HG03280 (cell line): ENCODE measurements around the gene PATJ.
"Not testable (repeated sequence)": the region's sequence is repeated elsewhere in the genome, so short reads cannot be mapped to it uniquely, and the experiment has no call there.

Experiments used
- ATAC-seq: cut with Tn5 transposase; IDR thresholded peaks from one replicate; pipeline ENCODE4 v1.9.1; 2021; ENCODE audit warnings: mild to moderate bottlenecking, moderate library complexity; ENCODE audit not compliant: unreplicated experiment

The PATJ gene

GRCh38 chr1:61941794-61942193 lies 199.5 kb downstream of the PATJ start:
- no peak for ATAC-seq

GRCh38 chr1:61942856-61943255 lies 200.6 kb downstream of the PATJ start:
- no peak for ATAC-seq

- ATAC-seq = not testable (repeated sequence)
Observed at GRCh38 chr1:61948685-61949084, 206.4 kb downstream of the PATJ start.

DNA sequence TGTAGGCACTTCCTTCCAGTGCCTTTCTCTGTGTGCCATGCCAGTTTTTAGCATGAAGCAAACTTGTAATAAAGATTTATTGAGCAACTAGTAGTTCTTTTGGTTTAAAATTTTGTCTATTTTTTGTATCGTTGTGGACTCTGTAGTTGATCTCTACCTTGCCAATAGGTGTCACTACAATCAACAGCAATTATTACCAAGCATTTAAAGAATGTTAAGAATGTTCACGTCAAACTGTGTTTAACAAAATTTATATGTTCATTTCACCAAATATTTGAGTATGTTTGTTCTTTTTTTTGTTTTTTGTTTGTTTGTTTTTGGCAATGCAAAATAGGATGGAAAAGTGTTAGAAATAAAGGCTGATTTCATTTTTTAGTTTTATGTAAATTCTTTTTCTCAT lies 208.1 kb downstream of the PATJ start:
- ATAC-seq = no peak

DNA sequence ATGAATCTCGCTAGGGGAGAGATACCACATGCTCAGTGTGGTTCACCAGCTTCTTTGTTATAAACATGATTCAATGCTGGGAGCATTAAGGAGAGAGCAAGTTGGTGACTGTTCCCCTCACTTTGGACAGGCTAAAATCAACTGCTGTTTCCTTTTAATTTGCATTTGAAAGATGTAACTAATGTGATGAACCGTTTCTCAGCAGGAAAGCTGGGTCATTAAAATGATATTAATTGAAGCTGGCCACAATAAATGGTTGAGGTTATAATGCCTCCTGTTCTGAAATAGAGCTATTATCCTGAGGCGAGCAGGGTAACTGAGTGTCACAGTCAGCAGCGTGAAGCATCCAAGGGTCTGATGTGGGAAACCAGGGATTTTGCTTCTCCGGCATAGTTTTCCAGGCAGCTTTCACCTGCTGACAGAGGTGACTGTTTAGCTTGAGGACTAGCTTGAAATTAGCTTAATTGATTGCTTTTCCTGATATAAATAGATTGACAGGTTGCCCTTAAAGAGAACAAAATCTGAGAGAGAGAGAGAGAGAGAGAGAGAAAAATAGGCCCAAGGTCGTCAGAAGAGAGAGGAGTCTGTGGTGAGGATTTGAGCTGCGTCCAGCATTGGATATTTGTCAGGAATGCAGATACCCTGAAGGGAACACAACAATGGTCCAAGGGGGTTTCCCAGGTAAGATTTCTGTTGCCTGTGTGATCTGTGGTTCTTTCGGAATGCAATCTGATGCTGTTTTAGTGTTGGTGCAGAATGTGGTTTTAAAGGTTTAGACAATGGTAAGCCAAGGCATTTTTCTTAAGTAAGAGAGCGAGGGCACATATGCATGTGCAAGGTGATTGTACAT lies 209.7 kb downstream of the PATJ start:
- no peak for ATAC-seq

DNA sequence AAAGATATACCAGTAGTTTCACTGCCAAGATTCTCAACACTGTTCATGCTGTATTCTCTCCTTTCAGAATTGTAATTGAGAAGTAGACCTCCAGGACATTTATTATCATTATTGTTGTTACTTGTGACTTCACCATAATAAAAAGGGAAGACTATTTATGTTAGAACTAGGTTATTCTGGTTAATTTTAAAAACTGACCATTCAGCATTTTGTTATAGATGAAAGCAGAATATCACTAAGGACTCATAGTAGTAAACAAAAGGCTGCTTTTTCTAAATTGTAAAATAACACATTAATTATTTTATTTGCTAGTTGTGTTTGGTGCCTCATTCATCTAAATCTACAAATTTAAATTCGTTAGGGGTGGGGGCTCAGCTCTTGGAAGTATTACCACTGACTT lies 210.4 kb downstream of the PATJ start:
- ATAC-seq = no peak

DNA sequence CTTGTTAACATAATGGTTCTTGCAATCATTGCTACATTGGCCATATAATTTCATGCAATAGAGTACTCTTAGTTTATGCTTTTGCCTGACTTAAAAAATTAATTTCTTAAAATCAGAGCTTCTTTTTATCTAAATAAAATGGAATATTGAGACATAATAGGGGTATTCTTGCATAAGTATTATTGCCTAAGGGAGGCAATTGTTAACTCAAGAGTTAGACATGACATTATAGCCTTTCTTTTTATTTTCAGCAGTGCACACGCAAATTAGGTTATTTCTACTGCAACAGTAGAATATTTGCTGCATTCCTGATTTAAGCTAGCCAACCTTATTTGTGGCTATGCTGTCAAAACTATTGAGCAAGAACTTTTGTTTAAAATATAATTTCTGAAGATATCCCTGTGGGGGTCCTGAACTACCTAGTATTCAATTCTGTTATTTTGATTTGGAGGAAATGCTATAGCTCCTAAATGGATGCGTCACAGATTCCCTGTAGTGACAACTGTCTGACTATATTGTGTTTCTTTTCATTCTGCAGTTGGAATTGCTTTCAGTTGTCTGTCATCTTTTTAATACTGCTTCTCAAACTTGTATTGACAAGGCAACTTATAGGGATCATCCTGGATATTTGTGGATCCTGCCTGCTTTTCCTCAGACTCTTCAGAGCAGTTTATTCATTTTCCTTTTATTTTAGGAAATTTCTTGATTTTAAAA lies 211.0 kb downstream of the PATJ start:
- ATAC-seq = no peak

DNA sequence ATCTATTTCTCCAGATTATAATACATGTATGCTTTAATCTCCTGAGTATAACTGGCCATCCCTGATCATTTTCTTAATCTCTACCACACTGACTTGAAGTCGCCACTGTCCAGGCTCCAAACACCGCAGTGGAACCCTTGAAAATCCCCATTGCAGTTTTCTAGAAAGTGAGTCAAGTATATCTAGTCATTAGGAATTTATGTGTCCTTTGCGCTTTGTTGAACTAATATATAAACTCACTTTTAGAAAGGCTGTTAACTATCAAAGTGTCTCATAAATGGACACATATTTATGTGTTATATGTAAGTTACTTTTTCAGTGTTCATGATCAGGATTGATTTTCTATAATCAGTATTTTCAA lies 211.5 kb downstream of the PATJ start:
- no peak for ATAC-seq

DNA sequence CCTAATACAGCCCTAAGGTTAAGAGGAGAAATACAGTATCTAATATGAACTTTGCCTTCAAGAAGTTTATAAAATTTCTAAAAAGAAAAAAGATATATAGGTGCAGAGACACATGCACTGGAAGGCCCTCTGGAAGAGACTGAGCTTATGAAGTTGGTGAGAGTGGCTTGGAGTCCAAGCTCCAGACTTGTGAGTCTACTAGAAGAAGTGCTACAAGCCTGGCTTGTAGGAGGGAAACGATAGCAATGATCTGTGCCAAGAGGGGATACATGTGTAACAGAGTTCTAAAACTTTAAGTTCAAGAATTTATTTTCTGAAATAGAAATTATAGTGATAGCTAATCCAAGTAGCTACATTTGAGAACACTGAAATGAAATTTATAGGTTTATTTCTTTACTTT lies 213.0 kb downstream of the PATJ start:
- ATAC-seq = no peak

- no peak for ATAC-seq
Observed at GRCh38 chr1:61956016-61956645, 213.9 kb downstream of the PATJ start.

DNA sequence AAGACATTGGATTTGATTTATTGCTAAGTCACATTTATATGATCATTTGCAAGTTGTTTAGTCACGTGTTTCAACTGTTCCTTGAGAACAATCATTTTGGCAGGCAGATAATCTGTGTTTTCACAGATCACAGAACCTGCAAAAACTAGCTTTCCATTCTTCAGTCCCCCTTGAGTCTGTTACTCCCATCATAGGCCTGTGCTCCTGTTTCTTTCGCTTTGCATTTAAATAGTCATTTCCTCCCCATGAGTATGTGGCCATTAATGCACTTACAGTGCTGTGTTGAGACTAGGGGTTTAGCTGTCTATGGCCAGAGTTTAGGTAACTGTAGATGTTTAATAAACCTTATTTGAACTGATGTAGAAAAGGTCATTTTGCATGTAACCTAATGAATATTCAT lies 214.5 kb downstream of the PATJ start:
- no peak for ATAC-seq

GRCh38 chr1:61961009-61961408 lies 218.7 kb downstream of the PATJ start:
- ATAC-seq = no peak

- ATAC-seq = no peak
Observed at GRCh38 chr1:61962631-61963030, 220.4 kb downstream of the PATJ start.

DNA sequence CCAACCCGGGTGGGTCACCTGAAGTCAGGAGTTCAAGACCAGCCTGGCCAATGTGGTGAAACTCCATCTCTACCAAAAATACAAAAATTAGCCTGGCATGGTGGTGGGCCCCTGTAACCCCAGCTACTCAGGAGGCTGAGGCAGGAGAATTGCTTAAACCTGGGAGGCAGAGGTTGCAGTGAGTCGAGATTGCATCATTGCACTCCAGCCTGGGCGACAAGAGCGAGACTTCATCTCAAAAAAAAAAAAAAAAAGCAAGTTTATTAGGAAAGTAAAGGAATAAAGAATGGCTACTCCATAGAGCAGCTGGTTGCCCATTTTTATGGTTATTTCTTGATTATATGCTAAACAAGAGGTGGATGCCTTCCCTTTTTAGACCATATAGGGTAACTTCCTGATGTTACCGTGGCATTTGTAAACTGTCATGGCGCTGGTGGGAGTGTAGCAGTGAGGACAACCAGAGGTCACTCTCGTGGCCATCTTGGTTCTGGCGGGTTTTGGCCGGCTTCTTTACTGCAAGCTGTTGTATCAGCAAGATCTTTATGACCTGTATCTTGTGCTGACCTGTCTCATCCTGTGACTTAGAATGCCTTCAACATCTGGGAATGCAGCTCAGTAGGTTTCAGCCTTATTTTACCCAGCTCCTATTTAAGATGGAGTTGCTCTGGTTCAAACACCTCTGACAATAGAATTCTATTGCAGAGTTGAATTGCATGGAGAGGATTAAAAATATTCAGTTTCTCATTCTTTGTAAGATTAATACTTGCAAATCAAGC lies 224.4 kb downstream of the PATJ start:
- ATAC-seq = not testable (repeated sequence)

- ATAC-seq = no peak
Observed at GRCh38 chr1:61967750-61968149, 225.5 kb downstream of the PATJ start.

DNA sequence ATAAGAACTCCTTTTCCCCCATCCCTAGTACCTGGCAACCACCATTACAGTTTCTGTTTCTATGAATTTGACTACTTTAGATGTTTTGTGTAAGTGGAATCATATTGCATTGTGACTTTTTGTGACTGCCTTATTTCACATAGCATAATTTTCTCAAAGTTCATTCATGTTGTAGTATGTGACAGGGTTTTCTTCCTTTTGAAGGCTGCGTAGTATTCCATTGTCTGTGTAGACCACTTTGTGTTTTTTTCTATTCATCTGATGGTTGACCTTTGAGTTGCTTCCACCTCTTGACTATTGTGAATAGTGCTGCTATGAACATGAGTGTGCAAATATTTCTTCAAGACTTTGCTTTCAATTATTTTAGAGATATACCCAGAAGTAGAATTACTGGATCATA lies 226.6 kb downstream of the PATJ start:
- ATAC-seq = no peak

- ATAC-seq = no peak
Observed at GRCh38 chr1:61973100-61973837, 231.0 kb downstream of the PATJ start.

DNA sequence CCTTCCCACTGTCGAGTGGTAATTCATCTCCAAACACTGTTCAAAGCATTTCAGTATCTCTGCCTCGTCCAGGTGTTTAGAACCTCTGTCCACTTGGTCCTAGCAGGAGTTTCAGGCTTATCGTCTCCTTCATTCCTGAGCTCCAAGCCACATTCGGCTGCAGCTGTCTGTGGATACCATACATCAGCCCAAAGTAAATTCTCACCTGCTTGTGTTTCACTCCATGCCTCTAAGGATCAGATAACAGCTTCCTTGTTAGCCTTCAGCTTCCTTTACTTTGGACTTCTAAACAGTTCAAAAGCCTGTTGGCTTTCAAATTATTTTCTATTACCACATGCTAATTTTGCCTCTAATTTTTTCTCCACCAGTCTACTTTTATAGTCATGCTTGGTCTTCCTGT lies 233.4 kb downstream of the PATJ start:
- ATAC-seq = no peak

DNA sequence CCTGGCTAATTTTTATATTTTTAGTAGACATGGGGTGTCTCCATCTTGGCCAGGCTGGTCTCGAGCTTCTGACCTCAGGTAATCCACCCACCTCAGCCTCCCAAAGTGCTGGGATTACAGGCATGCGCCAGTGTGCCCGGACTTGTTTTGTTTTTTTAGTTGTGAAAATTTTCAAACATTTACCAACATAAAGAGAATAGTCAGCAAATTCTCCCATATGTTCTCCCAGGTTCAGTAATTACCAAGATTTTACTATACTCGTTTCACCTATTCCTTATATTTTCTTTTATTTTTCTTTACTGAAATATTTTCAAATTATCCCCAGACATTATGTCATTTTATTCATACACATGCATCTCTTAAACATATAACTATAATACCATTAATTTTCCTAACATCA lies 234.3 kb downstream of the PATJ start:
- no peak for ATAC-seq

DNA sequence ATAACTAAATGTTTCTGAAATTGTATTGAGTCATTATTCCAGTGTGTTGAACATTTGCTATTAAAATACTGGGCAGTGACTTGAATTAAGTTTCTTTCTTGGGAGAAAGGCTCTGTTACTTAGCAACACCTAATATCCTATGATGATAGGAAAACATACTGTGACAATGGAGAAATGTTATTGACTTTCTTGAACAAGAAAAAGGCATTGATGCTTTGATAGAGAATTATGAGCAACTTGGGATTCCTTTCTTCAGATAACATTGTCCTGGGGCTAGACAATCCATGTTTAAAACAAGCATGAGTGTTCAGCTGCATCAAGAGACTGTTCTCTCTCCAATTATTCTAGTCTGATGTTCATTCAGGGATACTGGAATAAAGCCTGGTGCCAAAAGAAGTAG lies 236.5 kb downstream of the PATJ start:
- no peak for ATAC-seq

DNA sequence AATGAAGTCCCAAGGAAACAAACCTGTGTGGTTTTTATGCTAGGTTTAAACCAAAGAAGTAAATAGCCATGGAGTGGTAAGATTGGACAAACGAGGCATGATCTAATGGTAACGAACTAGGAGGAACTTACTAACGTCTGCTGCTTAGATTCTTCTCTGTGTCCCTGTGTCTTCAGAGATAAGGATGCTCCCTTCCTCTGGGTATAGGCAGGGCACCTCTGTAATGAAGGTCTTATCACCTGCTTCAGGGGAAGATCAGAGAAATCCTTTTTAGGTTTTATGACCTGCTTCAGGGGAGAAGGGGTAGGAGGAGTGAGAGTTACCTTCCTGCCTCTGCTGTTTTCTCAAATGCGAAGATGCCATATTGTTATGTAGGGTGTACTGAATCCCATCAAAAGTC lies 237.4 kb downstream of the PATJ start:
- no peak for ATAC-seq
